NCI-H2029 treated with DMSO at 0.1 percent for 48 hours (cell line): ENCODE data around the gene C1QTNF5.

Experiments
- DNase-seq: peaks from one replicate; lab custom pipeline; 2025; lab: John Stamatoyannopoulos, UW

The C1QTNF5 gene

GRCh38 chr11:119317592-119318239 lies 23.0 kb downstream of the C1QTNF5 start:
- DNase-seq, result no peak

DNA sequence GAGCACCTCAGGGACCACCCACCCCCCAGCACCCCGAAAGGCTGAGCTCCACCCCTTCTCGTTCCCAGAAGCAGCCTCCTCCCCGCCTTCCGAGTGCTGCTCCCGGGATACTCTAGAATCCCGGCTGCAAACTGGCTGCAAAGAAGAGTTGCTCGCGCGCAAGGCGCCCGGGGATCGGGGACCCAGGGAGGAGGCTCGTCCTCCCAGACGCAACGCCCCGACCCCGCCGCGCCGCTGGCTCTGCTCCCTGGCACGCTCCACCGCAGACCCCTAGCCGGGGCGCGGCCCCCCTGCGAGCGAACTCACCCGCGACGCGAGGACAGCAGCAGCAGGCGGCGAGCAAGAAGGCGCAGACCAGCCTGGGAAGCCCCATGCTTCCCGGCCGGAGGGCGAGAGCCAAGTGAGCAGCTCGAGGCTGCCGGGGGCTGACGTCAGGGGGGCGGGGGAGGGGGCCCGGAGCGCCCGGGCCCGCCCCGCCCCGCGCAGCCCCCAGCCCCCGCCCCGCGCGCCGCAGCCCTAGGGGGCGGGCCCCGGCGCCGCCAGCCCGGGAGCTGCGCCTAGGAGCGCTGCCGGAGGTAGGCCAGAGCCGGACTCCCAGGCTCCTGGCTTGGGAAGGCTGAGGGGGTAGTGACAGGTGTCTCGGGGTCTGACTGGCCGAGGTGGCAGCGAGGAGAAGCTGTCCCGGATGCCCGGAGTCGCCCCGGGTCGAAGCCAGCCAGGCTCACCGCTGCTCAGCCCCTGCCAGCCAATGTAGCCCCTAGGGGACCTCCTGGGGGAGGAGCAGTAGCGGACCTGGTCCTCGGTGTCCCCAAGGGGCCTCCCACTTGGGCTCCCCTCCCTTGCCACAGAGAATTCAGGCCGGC lies 23.7 kb downstream of the C1QTNF5 start, which contains the start of gene MCAM:
Gene MCAM, minus strand, starts transcription at position 402 of the 863 bp plus-strand sequence. Its CDS starts 29 bp downstream, at position 373.
- DNase-seq, result no peak

GRCh38 chr11:119316016-119316728 lies 24.5 kb downstream of the C1QTNF5 start:
- no peak for DNase-seq

GRCh38 chr11:119315131-119316015 lies 25.3 kb downstream of the C1QTNF5 start:
- DNase-seq, result peak; percentile 55

DNA sequence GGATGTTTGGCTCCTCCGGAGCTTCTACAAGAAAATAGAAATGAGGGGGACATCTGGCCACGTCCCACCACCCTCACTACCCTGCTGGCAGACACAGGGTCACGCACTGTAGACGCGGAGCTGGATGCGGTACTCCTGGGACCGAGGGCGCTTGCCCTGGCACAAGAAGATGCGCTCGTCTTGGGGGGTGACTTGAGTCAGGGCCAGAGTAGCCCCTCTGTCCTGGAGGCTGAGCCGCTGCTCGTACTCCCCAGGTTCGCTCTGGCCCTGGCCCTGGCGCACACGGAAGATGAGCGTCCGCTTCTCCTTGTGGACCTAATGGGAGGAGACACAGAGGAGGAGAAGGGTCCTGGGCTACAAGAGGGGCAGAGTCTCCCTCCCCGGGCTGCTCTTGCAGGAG lies 26.0 kb downstream of the C1QTNF5 start:
- no peak for DNase-seq

GRCh38 chr11:119310682-119311052 lies 30.0 kb downstream of the C1QTNF5 start:
- no peak for DNase-seq

DNA sequence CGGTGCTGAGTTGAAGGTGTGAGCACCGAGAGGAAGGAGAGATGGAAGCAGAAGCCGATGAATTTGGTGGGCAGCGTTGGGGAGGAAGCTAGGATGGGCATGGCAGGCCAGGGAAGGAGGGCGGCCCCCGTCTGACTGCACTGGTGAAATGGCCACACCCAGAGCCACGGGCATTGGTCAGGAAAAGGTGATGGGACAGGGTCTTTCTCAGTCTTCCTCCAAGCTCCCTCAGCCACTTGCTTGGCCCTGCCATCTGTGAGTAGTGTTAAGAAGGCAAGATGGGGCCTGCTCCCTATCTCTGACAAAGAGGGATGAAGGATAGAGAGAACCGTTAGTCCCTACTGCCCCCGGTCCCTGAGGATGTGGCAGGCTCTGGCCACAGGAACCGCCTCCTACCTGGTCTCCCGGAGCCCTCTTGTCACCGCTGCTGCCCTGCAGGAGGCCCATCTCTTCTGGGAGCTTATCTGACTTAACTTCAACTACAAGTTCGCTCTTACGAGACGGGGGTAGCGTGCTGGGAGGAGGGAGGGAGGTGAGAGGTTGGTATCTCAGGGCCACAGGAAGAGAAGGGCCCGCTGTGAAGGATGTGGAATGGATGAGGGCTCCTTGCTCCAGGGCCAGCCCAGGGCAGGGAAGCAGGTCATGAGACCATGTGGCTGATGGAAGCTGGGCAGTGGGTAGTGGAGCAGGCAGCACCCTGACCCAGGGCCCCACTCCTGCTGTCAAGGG lies 30.6 kb downstream of the C1QTNF5 start:
- DNase-seq, result no peak

DNA sequence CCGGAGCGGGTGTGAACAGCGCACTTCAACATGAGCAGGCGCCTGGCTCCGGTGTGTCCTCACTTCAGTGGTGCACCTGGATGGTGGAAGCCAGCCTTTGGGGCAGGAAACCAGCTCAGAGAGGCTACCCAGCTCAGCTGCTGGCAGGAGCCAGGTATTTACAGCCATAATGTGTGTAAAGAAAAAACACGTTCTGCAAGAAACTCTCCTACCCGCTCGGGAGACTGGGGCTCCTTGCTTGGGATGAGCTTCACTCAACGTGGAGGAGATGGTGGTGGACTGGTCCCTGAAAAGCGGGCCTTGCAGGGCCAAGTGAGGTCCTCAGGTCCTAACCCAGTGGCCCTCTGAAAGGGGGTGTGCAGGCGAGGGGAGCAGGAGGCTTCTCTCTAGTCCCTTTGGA lies 31.3 kb downstream of the C1QTNF5 start:
- no peak for DNase-seq

DNA sequence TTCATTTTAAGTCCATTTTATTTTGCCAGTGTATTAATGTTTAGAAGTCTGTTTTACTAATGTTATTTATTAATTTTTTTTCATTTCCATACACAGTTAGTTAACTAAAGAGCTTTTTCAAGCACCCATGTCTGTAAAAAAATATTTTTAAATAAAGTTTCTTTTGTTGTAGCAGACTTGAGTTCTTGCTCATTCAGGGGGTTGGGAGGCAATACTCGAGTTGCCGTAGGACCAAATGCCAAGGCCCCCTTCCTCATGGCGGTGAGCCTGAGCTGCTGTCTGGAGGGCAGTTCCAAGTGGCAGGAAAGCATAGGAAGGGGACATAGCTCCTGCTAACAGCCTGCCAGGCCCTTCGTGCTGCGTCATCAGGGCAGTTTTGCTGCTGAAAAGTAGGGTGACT lies 32.7 kb downstream of the C1QTNF5 start:
- no peak for DNase-seq

DNA sequence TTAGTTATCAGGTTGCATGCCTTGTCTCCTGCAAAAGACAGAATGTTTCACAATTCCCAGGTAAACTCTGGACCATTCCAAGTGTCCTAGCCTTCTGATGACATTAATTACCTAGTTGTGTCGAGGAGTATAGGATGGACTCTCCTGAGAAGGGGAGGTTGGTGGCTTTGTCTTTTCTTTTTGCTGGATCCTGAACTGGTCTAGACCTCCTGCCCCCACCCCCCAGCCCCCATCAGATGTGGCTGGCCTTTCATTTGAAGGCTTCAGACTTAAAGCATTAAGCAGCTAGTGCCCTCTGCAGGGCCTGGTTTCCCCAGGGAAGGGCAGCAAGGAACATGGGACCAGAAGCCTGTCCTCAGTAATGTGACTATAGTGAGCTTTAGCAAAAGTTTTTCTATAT lies 33.5 kb downstream of the C1QTNF5 start:
- DNase-seq, result no peak

GRCh38 chr11:119306373-119306890 lies 34.3 kb downstream of the C1QTNF5 start:
- DNase-seq, result no peak

- no peak for DNase-seq
These were observed 34.9 kb downstream of the C1QTNF5 start for GRCh38 chr11:119305556-119306372.

DNA sequence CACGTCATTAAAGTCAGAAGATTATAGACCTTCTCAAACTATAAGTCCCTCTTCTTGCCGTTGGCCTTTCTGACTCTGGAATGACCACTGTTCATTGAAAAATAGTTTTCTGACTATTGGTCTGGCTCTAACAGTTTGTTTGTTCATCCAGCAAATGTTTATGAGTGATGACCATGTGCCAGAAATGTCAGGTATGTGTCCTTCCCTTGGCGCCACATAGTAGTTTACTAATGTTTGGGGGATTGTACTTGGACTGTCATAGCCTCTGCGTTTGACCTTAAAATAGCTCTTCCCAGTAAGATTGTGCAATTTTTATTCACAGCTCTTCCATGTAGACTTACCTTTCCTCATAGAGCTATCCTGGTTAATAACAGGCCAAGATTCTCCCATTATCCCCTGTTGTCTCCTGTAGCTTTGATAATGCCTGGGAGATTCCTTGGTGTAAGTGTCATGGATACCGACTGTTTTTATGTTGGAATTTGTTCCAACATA lies 37.4 kb downstream of the C1QTNF5 start:
- DNase-seq, result no peak

DNA sequence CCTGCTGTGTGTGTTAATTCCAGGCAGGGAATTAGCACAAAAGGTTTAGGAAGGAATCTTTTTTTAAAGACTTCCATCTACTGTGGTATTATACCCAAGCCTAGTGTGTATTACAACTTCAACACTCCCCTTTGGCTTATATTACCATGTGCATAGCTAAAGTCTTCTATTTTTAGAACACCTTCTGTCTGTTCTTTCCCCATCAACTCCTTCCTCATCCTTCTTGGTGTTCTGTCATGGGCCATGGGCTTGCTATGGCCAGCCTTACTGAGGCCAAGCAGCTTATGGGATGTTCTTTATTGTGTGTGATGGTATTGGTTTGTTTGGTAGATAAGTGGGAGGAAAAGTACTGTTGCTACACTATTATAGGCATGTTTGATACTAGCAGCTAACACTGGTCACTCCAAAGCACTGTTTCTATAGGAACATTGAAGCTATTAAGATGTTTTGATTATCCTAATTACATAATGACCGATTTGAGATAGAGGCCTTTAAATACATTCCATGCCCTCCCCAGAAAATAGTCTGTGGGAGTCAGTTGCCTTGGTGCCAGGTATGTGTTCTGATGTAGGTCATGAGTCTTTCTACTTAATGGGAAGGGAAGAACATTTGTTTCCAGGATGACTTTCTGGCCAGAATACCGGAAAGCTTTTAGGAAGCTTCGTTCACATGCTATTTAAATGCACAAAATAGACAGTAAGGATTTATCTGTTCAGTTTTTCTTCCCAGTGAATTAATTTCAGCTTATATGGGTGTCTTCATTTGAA lies 40.3 kb downstream of the C1QTNF5 start:
- no peak for DNase-seq

DNA sequence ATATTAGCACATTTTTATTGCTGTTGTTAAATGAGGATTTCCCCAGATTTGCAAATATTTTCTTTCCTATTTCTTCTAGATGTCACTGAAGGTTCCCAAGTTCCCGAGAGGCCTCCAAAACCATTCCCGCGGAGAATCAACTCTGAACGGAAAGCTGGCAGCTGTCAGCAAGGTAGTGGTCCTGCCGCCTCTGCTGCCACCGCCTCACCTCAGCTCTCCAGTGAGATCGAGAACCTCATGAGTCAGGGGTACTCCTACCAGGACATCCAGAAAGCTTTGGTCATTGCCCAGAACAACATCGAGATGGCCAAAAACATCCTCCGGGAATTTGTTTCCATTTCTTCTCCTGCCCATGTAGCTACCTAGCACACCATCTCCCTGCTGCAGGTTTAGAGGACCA lies 41.3 kb downstream of the C1QTNF5 start:
- DNase-seq, result no peak

DNA sequence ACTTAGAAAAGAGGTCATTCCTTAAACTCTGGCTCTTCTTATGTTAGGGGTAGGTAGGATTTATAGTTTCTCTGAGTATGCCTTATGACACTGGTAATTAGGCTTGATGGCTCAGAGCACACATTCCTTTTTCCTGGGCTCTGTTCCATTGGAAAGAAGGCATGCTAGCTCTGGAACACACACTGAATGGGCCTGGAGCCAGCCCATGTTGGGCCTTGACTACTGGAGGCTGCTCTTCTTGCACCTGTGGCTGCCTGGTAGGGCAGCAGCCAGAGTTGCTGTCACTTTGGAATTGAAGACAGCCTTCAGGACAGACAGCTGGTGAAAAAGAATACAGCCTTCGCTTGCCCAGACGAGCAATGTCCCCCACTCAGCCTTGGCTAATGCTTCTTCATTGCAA lies 42.0 kb downstream of the C1QTNF5 start:
- no peak for DNase-seq

GRCh38 chr11:119297938-119298337 lies 42.7 kb downstream of the C1QTNF5 start:
- no peak for DNase-seq

- DNase-seq, result no peak
These were observed 45.5 kb downstream of the C1QTNF5 start for GRCh38 chr11:119295178-119295577.

DNA sequence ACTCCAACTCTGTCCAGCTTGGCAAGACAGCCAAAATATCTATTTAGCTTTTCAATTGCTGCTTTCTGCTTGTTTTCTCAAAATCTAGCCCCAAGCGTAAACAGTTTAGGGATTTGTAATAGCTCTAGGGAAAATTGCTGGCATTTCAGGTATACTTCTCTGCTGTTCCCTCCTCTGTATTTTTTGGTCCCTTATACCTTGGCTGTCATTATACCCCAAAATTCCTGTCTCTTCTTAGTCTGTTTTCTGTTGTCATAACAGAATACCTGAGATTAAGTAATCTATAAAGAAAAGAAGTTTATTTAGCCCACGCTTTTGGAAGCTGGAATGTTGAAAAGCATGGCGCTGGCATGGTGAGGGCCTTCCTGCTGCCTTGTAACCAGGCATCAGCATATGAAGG lies 47.2 kb downstream of the C1QTNF5 start:
- no peak for DNase-seq
